HepG2 (cell line): Measurements from ENCODE around the gene HHIPL1. TPM values are rescaled to one million over a fixed set of nuclear protein-coding genes. Genes with fewer than 3 reads are reported as not detected.

Source experiments
- CBX2 ChIP-seq, 2 experiments: fragments of 200-600 bp in 1 of 2; sonication (generic); formaldehyde crosslinking in 1 of 2; IDR thresholded peaks; 2 replicates each; pipeline versions ENCODE4 v1.7.0 to v1.8.1; 2018 to 2022; ENCODE audit warnings: low read depth in 2 of 2, low read length in 1 of 2, mild to moderate bottlenecking in 1 of 2, missing genetic modification reagents in 1 of 2
- CHD2 ChIP-seq: IDR thresholded peaks from 2 replicates; pipeline ENCODE4 v1.6.1; 2011; ENCODE audit warnings: low read depth, low read length, improper control_type of control experiment
- CHD4 ChIP-seq: fragments of 200-600 bp; sonication (generic); IDR thresholded peaks from 2 replicates; pipeline ENCODE4 v1.7.0; 2017; ENCODE audit warnings: mild to moderate bottlenecking, low read length, borderline replicate concordance
- ETV6 ChIP-seq: sonication (generic); formaldehyde crosslinking; conservative IDR thresholded peaks from 2 replicates; pipeline ENCODE4 v1.4.0; 2020; ENCODE audit warnings: missing genetic modification reagents
- HNF4G ChIP-seq, 2 experiments: sonication (generic) in 1 of 2; formaldehyde crosslinking in 1 of 2; IDR thresholded peaks; 2 replicates each; pipeline versions ENCODE4 v1.4.0 to v1.6.1; 2011 to 2020; ENCODE audit warnings: borderline replicate concordance in 2 of 2, low read depth in 2 of 2, mild to moderate bottlenecking in 2 of 2, low read length in 1 of 2, missing genetic modification reagents in 1 of 2, moderate library complexity in 1 of 2
- HOXA3 ChIP-seq: sonication (generic); formaldehyde crosslinking; IDR thresholded peaks from 2 replicates; pipeline ENCODE4 v1.5.0; 2020; ENCODE audit warnings: missing genetic modification reagents
- MLX ChIP-seq: IDR thresholded peaks from 2 replicates; pipeline ENCODE4 v1.6.1; 2016
- MXD1 ChIP-seq: sonication (generic); formaldehyde crosslinking; IDR thresholded peaks from 2 replicates; pipeline ENCODE4 v1.4.0; 2020; ENCODE audit warnings: mild to moderate bottlenecking, missing genetic modification reagents
- NCOA1 ChIP-seq: sonication (generic); formaldehyde crosslinking; IDR thresholded peaks from 2 replicates; pipeline ENCODE4 v1.9.0; 2021; ENCODE audit warnings: missing genetic modification reagents
- PAXIP1 ChIP-seq: sonication (generic); formaldehyde crosslinking; conservative IDR thresholded peaks from 2 replicates; pipeline ENCODE4 v1.4.0; 2020; ENCODE audit warnings: mild to moderate bottlenecking, missing genetic modification reagents, moderate library complexity
- PHF21A ChIP-seq: sonication (generic); formaldehyde crosslinking; IDR thresholded peaks from 2 replicates; pipeline ENCODE4 v1.5.0; 2020; ENCODE audit warnings: mild to moderate bottlenecking, missing genetic modification reagents
- RARA ChIP-seq: IDR thresholded peaks from 2 replicates; pipeline ENCODE4 v1.6.1; 2016; ENCODE audit warnings: missing genetic modification reagents, missing compliant biosample characterization
- REPIN1 ChIP-seq: sonication (generic); formaldehyde crosslinking; IDR thresholded peaks from 2 replicates; pipeline ENCODE4 v1.8.0; 2022; ENCODE audit warnings: missing genetic modification reagents, low read depth, mild to moderate bottlenecking, borderline replicate concordance
- SATB2 ChIP-seq: sonication (generic); formaldehyde crosslinking; IDR thresholded peaks from 2 replicates; pipeline ENCODE4 v1.5.0; 2020; ENCODE audit warnings: missing genetic modification reagents
- TBP ChIP-seq: sonication (generic); formaldehyde crosslinking; IDR thresholded peaks from 2 replicates; pipeline ENCODE4 v1.5.0; 2020; ENCODE audit warnings: missing genetic modification reagents
- ZBTB3 ChIP-seq: sonication (generic); formaldehyde crosslinking; IDR thresholded peaks from 2 replicates; pipeline ENCODE4 v1.4.0; 2020; ENCODE audit warnings: low read depth, mild to moderate bottlenecking, moderate library complexity, missing genetic modification reagents, borderline replicate concordance
- ZFYVE20 ChIP-seq: sonication (generic); formaldehyde crosslinking; IDR thresholded peaks from 2 replicates; pipeline ENCODE4 v1.8.0; 2023; ENCODE audit warnings: low read depth, mild to moderate bottlenecking, moderate library complexity, missing genetic modification reagents, borderline replicate concordance
- ZNF160 ChIP-seq: sonication (generic); formaldehyde crosslinking; IDR thresholded peaks from 2 replicates; pipeline ENCODE4 v1.8.0; 2022; ENCODE audit warnings: mild to moderate bottlenecking, inconsistent platforms, missing genetic modification reagents
- ZNF20 ChIP-seq: sonication (generic); formaldehyde crosslinking; IDR thresholded peaks from 2 replicates; pipeline ENCODE4 v1.4.0; 2020; ENCODE audit warnings: mild to moderate bottlenecking, moderate library complexity, missing genetic modification reagents
- ZNF589 ChIP-seq: sonication (generic); formaldehyde crosslinking; conservative IDR thresholded peaks from 2 replicates; pipeline ENCODE4 v1.8.0; 2022; ENCODE audit warnings: mild to moderate bottlenecking, moderate library complexity, missing genetic modification reagents
- ZNF629 ChIP-seq: sonication (generic); formaldehyde crosslinking; conservative IDR thresholded peaks from 2 replicates; pipeline ENCODE4 v1.5.0; 2020; ENCODE audit warnings: missing genetic modification reagents
- ZNF672 ChIP-seq: sonication (generic); formaldehyde crosslinking; IDR thresholded peaks from 2 replicates; pipeline ENCODE4 v1.8.1; 2022; ENCODE audit warnings: missing genetic modification reagents
- ZNF709 ChIP-seq: sonication (generic); formaldehyde crosslinking; IDR thresholded peaks from 2 replicates; pipeline ENCODE4 v1.5.0; 2020; ENCODE audit warnings: mild to moderate bottlenecking, missing genetic modification reagents
- ZNF761 ChIP-seq: sonication (generic); formaldehyde crosslinking; conservative IDR thresholded peaks from 2 replicates; pipeline ENCODE4 v1.4.0; 2020; ENCODE audit warnings: mild to moderate bottlenecking, missing genetic modification reagents
- ZNF772 ChIP-seq: sonication (generic); formaldehyde crosslinking; IDR thresholded peaks from 2 replicates; pipeline ENCODE4 v1.5.0; 2020; ENCODE audit warnings: mild to moderate bottlenecking, missing genetic modification reagents
- ZNF782 ChIP-seq: sonication (generic); formaldehyde crosslinking; IDR thresholded peaks from 2 replicates; pipeline ENCODE4 v1.4.0; 2020; ENCODE audit warnings: missing genetic modification reagents, mild to moderate bottlenecking, borderline replicate concordance
- polyA plus RNA-seq, 8 experiments: library from polyadenylated mRNA; depleted of rRNA in 3 of 8; stranded (reverse) in 7 of 8; unstranded in 1 of 8; fragments of >200 nt; fragmentation: Illumina TruSeq in 4 of 8; extraction: Trizol in 4 of 8; gene quantifications; 2 replicates each; pipeline versions ENCODE4 v1.2.1 to v1.2.3, GENCODE V29; 2011 to 2016; ENCODE audit warnings: low read depth in 4 of 8, missing spikeins in 1 of 8, mixed read lengths in 1 of 8; ENCODE audit not compliant: insufficient read depth in 1 of 8
- total RNA-seq, 5 experiments: library from RNA; depleted of rRNA; stranded (reverse); fragments of >200 nt; fragmentation: Illumina TruSeq; extraction: Trizol; gene quantifications; 2 replicates each; pipeline ENCODE4 v1.2.3, GENCODE V29; 2016; ENCODE audit warnings: low read depth in 1 of 5

Gene HHIPL1
- total and polyA plus RNA-seq, 2 of the 13 experiments (the other 11 are each of a cell fraction or from before 2014, with no cell fraction given): not detected

- no peak for TF ChIP-seq CHD2
- TF ChIP-seq HNF4G (IDR thresholded peaks at IDR 0.05; ENCODE audit: borderline replicate concordance, low read depth, low read length): peak; percentile 68
- TF ChIP-seq HNF4G (CRISPR knock-in tag; IDR thresholded peaks at IDR 0.05; ENCODE audit: borderline replicate concordance, low read depth): peak; percentile 59; the same call in 1 of the 2 replicates
- 0 out of 2 replicates have a peak, but pooled peaks have one; percentile 23 for TF ChIP-seq ZNF782
- TF ChIP-seq MXD1: no peak; the same call in 1 of the 2 replicates
- TF ChIP-seq TBP (CRISPR knock-in tag): no peak
- peak; percentile 70; the same call in 1 of the 2 replicates for TF ChIP-seq MLX (CRISPR knock-in tag)
- peak; percentile 59; the same call in 1 of the 2 replicates for TF ChIP-seq PAXIP1 (CRISPR knock-in tag)
- peak; percentile 22; the same call in 1 of the 2 replicates for TF ChIP-seq HOXA3
- TF ChIP-seq REPIN1: no peak
- TF ChIP-seq CHD4: no peak
- TF ChIP-seq RARA: no peak
- no peak for TF ChIP-seq ZNF672 (CRISPR knock-in tag)
- TF ChIP-seq CBX2 (IDR thresholded peaks at IDR 0.05; ENCODE audit: low read depth, low read length): no peak
- TF ChIP-seq CBX2 (CRISPR knock-in tag; IDR thresholded peaks at IDR 0.05; ENCODE audit: low read depth): no peak
- TF ChIP-seq ZNF589 (CRISPR knock-in tag): no peak
- TF ChIP-seq ZBTB3 (CRISPR knock-in tag): no peak
- TF ChIP-seq ZNF160 (CRISPR knock-in tag): no peak
- no peak for TF ChIP-seq SATB2 (CRISPR knock-in tag)
- no peak for TF ChIP-seq ZNF761 (CRISPR knock-in tag)
- no peak for TF ChIP-seq ZNF772 (CRISPR knock-in tag)
- peak; percentile 92 for TF ChIP-seq ZNF629 (CRISPR knock-in tag)
- TF ChIP-seq PHF21A (CRISPR knock-in tag): peak; percentile 47
- no peak for TF ChIP-seq ZNF20 (CRISPR knock-in tag)
- peak; percentile 6; the same call in 1 of the 2 replicates for TF ChIP-seq ZNF709 (CRISPR knock-in tag)
- TF ChIP-seq ETV6 (CRISPR knock-in tag): no peak
- TF ChIP-seq NCOA1 (CRISPR knock-in tag): no peak
- TF ChIP-seq ZFYVE20: no peak
Observed at GRCh38 chr14:99602054-99602787, 42.7 kb upstream of the HHIPL1 start (continued).
